Right ventricle myocardium inferior (tissue), 1 donor: ENCODE data around the gene MUC22. TPM values are rescaled to one million over a fixed set of nuclear protein-coding genes. Genes with fewer than 3 reads are reported as not detected.
A peak's percentile ranks its signal among the peaks of the same experiment; 100 is the strongest.
"Not testable (repeated sequence)": the region's sequence is repeated elsewhere in the genome, so short reads cannot be mapped to it uniquely, and the experiment has no call there.

Source experiments
- ATAC-seq: fragments of 200-7000 bp; cut with Tn5 transposase; one replicate; pipeline ENCODE4 v1.9.1; 2020; ENCODE audit warnings: mild to moderate bottlenecking, moderate library complexity
- DNase-seq: peaks from one replicate; pipeline ENCODE4 v3.0.0; 2021; ENCODE audit errors: missing footprints
- intact Hi-C: fragments of 100-400 bp; cut with DNase I; formaldehyde crosslinking; loops from one replicate; pipeline ENCODE4 v1.11.0; 2022
- long read RNA-seq: library from polyadenylated mRNA; unstranded; transcript quantifications from one replicate; pipeline ENCODE4 v2.0.0, GENCODE V29; 2021
- total RNA-seq: library from RNA; stranded (reverse); fragmentation: NEBNext Ultra II Directional; extraction: Animal tissue kit (Norgen Biotek cat#: 25700); gene quantifications from one replicate; pipeline ENCODE4 v1.2.1, GENCODE V29; 2021
- donor health status: DM: no; HTN: yes; CAD: no; lungs with severe emphysema.

Gene MUC22
- 0.14 TPM for total RNA-seq
- long read RNA-seq, partial matches to known transcripts, result 1 of 1 reads
- long read RNA-seq, other reads (novel, unspliced or antisense), result 0 of 1 reads

DNA sequence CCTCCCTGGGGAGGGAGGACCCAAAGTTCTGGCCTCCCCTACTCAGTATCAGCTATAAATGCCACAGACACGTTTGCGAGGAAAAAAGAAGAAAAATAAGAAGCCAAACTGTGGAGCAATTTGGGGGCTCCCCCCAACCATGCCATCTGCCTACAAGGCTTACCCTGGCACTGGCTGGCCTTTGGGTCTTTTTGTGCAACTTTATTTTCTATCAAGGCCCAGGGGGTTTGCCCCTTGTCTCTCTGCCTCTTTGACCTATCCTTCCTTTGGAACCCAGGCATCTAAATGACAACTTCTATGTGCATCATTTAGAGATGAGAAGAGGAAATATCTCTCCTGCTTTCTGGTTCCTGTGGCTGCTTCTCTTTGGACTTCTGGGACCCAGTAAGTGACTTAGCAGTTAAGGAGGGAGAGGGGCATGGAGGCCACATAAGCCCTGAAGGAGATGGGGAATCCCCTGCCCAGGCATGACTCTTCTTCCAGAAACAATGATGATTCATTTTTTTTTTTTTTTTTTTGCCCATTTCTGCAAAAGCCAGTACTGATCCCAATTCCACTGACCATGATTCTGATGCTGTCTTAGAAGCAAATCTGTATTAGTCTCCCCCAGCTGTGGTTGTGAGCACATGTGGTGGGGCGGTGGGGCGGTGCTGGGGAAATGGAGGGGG, at the start of gene MUC22:
MUC22 (plus strand) TSS at position 82 of the 668 bp plus-strand sequence; CDS start at position 315, 233 bp downstream.
- intact Hi-C loops, result no loop called here
- DNase-seq (no peak), ATAC-seq (no peak)

DNA sequence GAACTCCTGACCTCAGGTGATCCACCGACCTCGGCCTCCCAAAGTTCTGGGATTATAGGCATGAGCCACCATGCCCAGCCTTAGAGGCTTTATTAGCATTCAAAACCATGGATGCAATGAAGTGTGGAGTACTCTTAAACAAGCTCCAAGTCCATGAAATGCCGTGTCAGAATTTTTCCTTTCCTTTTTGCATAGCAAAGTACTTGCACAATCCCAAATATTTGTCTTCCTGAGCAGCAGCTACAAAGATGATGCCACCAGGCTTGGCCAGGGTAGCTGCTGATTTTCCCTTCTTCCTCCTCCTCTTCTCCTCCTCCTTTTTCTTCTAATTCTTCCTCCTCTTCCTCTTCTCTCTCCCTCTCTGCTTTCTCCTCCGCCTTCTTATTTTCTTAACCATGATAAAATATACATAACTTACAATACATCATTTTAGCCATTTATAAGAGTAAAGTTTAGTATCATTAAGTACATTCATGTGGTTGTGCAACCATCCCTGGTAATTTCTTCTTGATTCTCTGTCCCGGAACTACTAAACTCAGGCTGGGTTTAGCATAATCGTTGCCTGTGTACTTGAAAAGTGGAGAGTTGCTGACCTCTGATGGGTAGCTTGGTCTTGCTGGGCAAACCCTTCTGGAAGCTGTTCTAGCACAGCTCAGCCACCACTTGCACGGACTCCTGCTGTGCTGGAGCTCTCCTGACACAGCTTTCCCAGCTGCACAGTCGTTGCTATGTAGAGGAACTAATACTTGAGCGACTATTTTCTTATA, 49.2 kb upstream of the MUC22 start:
- intact Hi-C loops, result no loop called here
- ATAC-seq (no peak), DNase-seq (no peak)

DNA sequence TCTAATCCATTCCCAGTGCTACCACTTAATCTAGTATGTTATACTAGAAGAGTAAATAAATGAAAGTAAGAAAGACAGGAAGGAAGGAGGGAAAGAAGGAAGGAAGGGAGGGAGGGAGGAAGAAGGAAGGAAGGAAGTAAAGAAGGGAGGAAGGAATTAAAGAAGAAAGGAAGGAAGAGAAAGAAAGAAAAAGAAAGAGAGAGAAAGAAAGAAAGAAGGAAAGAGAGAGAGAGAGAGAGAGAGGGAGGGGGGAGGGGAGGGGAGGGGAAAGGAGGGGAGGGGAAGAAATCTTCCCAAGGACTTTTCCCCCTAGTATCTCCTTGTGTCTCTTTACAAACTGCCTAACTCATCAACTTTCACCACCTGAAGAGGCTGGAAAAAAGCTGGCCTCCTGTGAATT, 47.6 kb upstream of the MUC22 start:
- no peak for ATAC-seq
- intact Hi-C loops, result no loop called here
- no peak for DNase-seq

DNA sequence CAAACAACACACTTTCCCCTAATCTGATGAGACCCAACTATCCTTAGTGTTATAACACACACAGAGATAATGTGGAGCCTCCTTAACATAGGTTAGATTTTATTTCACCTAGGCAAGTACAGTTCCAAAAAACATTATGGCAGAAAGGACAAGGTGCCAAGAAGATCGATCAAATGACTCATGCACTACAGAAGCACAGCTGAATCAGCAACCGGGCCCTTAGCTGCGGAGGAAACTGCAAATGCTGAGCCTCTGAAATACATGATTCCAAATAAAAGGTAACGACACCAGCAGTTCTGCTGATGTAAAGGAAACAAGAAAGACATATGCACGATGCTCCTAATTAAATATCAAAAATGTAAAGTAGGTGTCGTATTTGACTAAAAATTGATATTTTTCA, 46.6 kb upstream of the MUC22 start:
- intact Hi-C loops, result no loop called here
- DNase-seq (no peak), ATAC-seq (no peak)

DNA sequence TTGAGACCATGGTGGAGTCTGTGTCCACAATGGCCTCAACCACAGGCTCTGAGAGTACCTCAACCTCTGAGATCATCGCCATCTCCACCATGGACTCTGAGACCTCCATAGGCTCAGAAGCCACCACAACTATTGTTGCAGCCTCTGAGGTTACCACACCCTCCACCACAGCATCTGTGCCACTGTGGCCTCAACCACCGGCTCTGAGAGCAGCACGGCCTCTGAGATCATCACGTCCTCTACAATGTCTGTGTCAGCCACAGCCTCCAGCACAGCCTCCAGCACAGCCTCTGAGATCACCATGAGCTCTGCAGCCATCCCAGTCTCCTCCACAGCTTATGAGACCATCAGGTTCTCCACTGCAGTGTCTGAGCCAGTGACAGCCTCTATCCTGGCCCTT, 46.2 kb upstream of the MUC22 start:
- no peak for DNase-seq
- intact Hi-C loops, result no loop called here
- ATAC-seq, result no peak

DNA sequence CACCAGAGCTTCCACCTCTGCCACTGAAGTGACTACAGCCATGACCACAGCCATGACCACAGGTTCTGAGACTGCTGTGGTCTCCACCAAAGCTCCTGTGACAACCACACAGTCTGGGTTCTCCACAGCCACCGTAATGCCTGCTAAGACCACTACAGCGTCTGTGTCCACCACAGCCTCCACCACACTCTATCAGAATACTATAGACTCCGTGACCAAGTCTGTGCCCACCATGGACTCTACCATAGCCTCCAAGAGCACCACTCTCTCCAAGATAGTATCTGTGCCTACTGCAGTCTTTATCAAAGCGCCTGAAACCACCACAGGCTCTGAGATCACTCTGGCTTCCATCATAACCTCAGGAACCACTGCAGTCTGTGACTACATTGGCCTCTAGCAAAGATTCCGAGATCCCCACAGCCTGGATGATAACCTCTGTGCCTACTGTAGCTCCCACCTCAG, 45.1 kb upstream of the MUC22 start:
- ATAC-seq (no peak), DNase-seq (no peak)
- intact Hi-C loops, result no loop called here

DNA sequence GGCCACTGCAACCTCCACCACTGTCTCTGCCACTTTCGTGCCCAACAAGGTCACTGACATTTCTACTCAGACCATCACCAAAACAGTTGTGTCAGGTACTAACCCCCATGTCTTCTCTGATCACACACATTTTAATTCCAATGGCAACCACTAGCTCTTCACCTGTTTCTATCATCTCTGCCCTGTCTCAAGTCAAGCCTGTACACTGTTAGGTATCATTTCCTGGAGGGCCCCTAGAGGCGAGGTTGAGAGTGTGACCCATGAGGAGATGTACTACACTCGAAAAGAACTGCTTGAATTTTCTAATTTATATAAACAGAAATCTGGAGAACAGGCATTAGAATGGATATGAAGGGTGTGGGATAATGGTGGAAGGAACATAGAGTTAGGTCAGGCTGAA, 44.1 kb upstream of the MUC22 start:
- intact Hi-C loops, result no loop called here
- DNase-seq (no peak), ATAC-seq (no peak)

DNA sequence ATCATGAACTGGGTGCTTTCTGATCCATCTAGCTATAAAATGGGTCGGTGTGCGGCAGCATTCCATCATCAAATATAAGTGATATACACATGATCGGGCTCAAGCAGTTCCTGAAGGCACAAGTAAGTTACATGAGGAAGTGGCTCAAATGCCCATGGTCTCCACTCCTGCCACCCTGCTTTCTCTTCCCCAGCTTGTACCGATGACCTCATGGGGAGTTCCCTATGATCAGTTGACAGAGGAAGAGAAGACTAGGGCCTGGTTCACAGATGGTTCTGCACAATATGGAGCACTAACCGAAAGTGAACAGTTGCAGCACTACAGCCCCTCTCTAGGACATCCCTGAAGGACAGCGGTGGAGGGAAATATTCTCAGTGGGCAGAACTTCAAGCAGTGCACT, 41.1 kb upstream of the MUC22 start:
- intact Hi-C loops, DNase-seq, ATAC-seq: not testable (repeated sequence)

DNA sequence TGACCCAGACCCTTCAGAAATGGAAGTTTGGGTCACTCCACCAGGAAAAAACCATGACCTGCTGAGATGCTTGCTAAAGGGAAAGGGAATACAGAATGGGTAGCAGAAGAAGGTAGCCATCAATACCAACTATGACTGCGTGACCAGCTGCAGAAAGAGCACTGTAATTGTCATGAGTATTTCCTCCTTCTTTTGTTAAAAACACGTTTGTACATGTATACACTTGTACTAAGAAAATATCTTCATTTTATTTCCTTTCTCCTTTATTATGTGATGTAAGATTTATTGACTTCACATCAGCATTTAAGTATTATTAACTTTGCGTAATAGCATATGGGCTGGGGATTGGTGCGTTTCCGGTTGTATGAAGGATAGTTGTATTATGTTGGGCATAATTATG, 39.3 kb upstream of the MUC22 start:
- intact Hi-C loops, result no loop called here
- no peak for ATAC-seq
- no peak for DNase-seq

DNA sequence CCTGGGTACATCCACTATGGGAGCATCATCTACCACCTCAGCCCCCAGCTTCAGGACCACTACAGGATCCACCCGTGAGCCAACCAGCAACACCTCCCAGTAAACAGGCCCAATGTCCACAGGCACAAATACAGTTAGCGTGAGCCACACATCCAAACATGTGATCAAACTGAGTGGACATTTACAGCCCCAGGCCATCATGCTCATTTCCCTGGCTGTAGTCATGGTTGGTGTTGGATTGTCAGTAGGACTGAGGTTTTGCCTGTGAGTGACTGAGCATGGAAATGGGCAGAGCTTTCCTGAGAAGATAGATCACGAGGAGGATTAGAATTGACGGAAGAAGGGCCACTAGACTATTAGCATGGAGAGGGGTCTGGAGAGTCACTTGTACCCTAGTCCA, 37.5 kb upstream of the MUC22 start:
- ATAC-seq, result no peak
- no peak for DNase-seq
- intact Hi-C loops, result no loop called here

DNA sequence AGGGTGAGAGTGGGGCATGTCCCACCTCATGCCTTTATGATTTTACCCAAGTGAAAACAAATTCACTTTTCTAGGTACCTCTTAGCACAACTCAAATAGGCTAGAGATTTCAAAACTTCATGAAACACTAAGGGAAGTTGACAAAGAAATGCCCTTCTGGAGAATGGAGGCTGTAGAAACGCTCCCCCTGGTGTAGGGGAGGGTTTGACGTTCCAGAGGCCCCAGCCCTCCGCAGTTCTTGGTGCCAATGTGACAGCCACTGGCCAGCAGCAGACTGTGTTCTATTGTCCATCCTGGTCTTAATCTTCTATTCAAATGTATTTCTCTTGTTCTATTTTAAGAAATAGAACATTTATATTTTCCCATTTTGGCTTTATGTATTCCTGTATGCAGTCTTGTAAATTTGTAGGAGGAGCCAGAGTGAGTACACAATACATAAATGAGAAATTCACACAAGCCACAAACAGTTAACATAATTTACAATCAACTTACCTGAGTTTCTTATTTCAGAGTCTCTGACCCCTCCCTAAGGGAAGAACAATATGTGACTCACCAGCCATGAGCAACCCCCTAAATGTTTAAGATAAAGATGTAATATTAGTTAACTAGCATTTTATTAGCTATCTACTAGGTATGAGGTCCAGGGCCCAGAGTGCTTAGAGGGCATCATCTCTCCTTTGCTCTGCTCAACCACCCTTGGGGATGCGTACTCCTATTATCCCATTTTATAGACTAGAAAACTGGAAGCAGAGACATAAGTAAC, 35.6 kb upstream of the MUC22 start:
- DNase-seq (no peak), ATAC-seq (no peak)
- intact Hi-C loops, result no loop called here

DNA sequence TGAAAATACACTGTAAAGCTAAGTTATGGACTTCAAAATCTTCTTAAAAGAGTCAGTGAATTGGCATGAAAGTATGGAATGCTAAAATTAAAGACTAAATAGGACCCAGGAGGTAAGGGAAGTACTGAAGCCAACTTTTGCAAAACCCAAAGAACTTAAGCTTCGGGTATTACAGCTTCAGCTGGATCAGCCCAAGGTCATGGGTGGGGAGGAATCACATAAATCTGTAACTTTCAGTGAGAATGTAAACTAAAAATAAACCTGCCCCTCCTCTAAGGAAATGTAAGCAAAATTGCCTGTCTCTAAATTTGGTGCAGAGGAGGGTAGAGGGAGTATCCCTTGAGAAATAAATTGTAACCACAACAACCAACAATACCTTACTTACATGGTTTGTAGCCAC, 31.1 kb upstream of the MUC22 start:
- DNase-seq (no peak), ATAC-seq (no peak)
- intact Hi-C loops, result no loop called here

DNA sequence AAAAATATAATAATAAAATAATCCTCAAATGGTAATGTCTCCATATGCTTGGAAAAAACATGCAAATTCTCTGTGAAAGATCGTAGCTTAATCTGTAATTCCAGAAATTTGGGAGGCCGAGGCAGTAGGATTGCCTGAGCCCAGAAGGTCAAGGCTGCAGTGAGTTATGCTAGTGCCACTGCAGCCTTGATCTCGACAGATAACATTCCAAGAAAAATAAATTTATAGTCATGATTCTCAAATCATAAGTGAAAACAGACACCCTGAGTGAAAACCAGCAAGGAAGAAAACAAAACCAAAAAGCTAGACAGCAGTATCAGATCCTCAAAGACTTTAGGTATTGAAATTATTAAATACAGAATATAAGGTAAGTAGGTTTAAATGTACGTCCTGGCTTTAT, 30.6 kb upstream of the MUC22 start:
- ATAC-seq (no peak), DNase-seq (no peak)
- intact Hi-C loops, result no loop called here

DNA sequence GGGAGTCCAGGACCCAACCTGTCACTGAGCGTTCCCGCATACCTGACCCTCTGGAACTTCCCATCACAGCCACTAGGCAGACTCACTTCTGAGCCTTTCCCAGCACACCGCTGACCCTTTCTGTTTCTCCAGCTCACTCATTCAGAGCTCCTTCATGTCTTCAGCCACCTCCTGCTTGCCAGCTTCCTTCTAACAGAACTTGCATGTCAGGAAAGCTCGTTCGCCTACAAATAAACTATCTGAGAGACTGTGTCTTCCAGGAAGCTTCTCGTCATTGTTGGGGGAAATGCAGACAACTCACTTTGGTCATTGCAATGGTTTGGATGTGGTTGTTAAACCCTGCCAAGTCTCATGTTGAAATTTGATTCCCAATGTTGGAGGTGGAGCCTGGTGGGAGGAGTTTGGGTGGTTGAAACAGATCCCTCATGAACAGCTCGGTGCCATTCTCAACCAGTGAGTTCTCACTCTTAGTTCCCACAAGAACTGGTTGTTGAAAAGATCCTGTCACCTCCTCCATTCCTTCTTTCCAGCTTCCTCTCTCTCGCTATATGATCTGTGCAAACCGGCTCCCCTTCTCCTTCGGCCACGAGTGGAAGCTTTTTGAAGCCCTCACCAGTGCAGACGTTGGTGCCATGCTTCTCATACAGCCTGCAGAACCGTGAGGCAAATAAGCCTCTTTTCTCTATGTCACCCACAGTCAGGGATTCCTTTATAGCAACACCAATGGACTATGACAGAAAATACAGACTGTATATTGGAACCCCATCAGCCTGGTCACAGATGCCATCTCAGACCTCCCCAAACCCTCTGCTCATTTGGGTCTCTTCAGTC, 28.1 kb upstream of the MUC22 start:
- peak; percentile 71 for ATAC-seq
- no peak for DNase-seq
- intact Hi-C loops, result no loop called here

DNA sequence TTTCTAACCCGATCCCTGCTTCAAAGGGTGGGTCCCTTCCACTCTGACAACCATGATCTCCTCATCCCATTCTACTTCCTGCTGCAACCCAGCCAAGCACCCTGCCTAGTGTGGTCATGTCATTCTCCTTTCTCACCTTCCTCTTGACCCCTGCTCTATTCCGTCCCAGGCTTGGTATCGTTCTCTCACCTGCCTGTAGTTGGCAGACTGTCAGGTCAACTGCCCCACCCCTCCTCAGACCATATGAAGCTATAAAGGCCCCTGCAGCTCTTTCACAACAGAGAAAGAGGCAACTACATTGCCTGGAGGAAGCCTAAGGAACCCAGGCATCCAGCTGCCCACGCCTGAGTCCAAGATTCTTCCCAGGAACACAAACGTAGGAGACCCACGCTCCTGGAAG, 26.8 kb upstream of the MUC22 start, which contains the start of gene MUC21:
MUC21 (plus strand) TSS at position 280 of the 400 bp plus-strand sequence. CDS start 241 bp downstream, outside the sequence.
- intact Hi-C loops, result no loop called here
- ATAC-seq (no peak), DNase-seq (no peak)

DNA sequence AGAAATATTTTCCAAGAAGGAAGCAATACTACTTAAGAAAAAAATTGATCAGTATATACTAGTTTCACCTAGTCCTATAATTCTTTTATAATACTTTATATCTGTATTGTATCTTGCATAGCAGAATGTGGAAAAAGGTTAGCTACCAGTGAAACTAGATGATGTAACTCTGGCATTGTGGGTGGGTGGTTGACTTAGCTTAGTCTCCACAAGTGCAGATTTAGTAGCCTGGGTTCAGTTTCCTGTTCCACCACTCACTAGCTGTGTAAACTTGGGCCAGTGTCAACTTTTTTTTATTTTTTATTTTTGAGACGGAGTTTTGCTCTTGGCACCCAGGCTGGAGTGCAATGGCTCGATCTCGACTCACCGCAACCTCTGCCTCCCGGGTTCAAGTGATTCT, 24.8 kb upstream of the MUC22 start:
- intact Hi-C loops, result no loop called here
- ATAC-seq, result no peak

DNA sequence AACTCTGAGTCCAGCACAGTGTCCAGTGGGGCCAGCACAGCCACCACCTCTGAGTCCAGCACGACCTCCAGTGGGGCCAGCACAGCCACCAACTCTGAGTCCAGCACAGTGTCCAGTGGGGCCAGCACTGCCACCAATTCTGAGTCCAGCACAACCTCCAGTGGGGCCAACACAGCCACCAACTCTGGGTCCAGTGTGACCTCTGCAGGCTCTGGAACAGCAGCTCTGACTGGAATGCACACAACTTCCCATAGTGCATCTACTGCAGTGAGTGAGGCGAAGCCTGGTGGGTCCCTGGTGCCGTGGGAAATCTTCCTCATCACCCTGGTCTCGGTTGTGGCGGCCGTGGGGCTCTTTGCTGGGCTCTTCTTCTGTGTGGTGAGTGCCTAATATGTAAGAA, 23.0 kb upstream of the MUC22 start:
- ATAC-seq (no peak), DNase-seq (no peak)
- intact Hi-C loops, result no loop called here

More for the DNA sequence above, 24.8 kb upstream of the MUC22 start:
- no peak for DNase-seq

DNA sequence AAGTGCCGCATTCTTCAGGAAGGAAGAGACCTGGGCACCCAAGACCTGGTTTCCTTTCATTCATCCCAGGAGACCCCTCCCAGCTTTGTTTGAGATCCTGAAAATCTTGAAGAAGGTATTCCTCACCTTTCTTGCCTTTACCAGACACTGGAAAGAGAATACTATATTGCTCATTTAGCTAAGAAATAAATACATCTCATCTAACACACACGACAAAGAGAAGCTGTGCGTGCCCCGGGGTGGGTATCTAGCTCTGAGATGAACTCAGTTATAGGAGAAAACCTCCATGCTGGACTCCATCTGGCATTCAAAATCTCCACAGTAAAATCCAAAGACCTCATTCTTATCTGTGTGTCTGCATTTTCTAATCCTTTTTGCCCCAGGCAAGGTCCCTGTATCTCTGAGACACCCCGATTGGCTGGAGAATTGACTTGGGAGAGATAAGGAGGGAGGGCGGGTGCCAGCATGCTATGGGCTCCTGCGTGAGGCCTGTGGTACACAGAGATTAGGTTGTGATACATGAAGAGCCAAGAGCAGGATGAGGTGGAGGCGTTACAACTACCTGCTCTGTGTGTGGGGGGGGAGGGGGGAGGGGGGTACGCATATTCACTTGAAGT, 22.0 kb upstream of the MUC22 start:
- ATAC-seq (no peak), DNase-seq (no peak)
- intact Hi-C loops, result no loop called here
